H1 (cell line): Measurements from ENCODE around the gene TRIM29. TPM values are rescaled to one million over a fixed set of nuclear protein-coding genes. Genes with fewer than 3 reads are reported as not detected.

ENCODE experiments used
- BRCA1 ChIP-seq: IDR thresholded peaks from 2 replicates; pipeline ENCODE4 v1.6.1; 2012; ENCODE audit warnings: low read depth, low read length, improper control_type of control experiment
- PHF8 ChIP-seq: fragments of 200-600 bp; sonication (generic); conservative IDR thresholded peaks from 2 replicates; pipeline ENCODE4 v1.7.1; 2012; ENCODE audit warnings: low read depth, mild to moderate bottlenecking, inconsistent platforms, low read length, moderate library complexity
- SRF ChIP-seq: IDR thresholded peaks from 2 replicates; pipeline ENCODE4 v1.6.1; 2011; ENCODE audit warnings: mild to moderate bottlenecking, low read depth, low read length, moderate library complexity
- polyA plus RNA-seq, 7 experiments: library from polyadenylated mRNA; depleted of rRNA in 3 of 7; stranded (reverse) in 5 of 7; unstranded in 2 of 7; fragments of >200 nt in 5 of 7; fragments of 200-250 nt in 2 of 7; gene quantifications; 1 replicate in 5 of 7; 2 replicates in 1 of 7; 4 replicates in 1 of 7; pipeline versions ENCODE4 v1.2.1 to v1.2.3, GENCODE V29; 2011 to 2013; ENCODE audit warnings: missing spikeins in 2 of 7, mixed read lengths in 2 of 7
- total RNA-seq: library from RNA; stranded (reverse); fragmentation: NEBNext Ultra II Directional; extraction: Animal tissue kit (Norgen Biotek cat#: 25700); gene quantifications from 2 replicates; pipeline ENCODE4 v1.2.1, GENCODE V29; 2021

Gene TRIM29
- total and polyA plus RNA-seq, 2 of the 8 experiments (the other 6 are each of a cell fraction or from before 2014, with no cell fraction given), result 0.17 to 0.43 TPM

DNA sequence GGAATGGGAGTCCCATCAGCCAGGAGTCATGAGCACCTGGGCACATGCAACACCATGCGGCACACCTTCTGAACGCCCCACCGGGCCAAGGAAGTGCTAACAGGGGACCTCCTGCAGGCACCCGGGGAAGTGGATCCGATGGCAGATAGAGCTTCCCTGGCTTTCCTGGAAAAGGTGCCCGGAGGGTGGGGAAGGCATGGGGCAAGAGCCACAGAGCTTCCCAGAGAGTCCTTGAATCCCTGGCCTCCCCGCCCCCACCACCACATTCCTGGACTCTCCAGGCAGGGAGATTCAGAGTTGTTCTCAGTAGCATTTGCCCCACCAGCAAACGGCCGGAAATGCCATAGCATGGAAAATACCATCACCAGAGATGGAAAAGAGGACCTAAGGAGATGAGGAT, 8.3 kb downstream of the TRIM29 start (continued):
- no peak for TF ChIP-seq PHF8
- no peak for TF ChIP-seq BRCA1
- TF ChIP-seq SRF, result no peak
